ENCODE data around the gene ANKRD1.
"Not testable (repeated sequence)": the region's sequence is repeated elsewhere in the genome, so short reads cannot be mapped to it uniquely, and the experiment has no call there.

- TF ChIP-seq CTCF, POLR2AphosphoS5 (IDR thresholded peaks at IDR 0.05): not testable (repeated sequence)
These were observed 22.1 kb upstream of the ANKRD1 start for GRCh38 chr10:90942980-90943379.
